Neural progenitor cell (in vitro differentiated cells): Measurements from ENCODE around the gene SLC25A4.

Experiments used
- EZH2phosphoT487 ChIP-seq: fragments of 200-600 bp; sonication (generic); IDR thresholded peaks from 2 replicates; pipeline ENCODE4 v1.6.1; 2017; ENCODE audit warnings: antibody characterized with exemption
- TF ChIP-seq, protein P1 (sequence below): fragments of 200-600 bp; sonication (generic); IDR thresholded peaks from 2 replicates; pipeline ENCODE4 v1.5.1; 2017; ENCODE audit warnings: antibody characterized with exemption, mild to moderate bottlenecking

DNA sequence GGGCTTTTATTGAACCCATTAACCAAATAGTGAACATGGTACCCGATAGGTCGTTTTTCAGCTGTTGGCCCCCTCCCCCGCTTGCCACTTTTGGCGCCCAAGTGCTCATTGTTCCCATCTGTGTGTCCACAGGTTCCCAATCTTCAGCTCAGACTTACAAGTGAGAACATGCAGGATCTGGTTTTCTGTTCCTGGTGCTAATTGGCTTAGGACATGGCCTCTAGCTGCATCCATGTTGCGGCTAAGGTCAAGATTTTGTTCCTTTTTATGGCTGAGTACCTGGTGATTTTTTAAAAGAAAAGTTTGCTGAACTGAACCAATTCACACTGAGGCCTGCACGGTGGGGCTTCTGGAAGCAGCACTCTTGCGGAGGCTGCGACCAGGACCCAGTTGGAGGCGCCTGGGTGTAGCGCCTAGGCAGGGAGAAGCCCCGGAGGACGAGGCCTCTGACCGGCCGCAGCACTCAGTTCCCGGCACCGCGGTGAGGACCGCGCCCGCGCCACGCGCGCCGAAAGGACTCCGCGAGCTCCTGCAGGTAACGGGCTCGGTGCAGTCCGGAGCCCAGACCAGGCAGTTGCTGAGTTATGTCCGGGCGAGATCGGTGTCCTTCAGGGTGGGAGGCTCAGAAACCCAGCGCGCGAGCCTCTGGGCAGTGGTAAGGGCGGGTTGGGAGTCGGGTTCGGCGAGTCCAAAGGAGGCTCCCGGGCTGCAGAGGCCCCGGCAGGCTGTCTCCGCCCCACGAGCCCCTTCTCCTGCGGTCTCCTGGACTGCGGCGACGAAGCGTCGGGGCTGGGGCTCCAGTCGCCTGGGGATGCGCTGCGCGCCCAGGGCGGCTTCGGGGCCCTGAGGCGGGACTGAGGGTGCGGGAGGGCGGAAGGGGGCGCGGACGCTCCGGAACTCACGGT is 15.8 kb upstream of the SLC25A4 start:
- TF ChIP-seq, protein P1, sequence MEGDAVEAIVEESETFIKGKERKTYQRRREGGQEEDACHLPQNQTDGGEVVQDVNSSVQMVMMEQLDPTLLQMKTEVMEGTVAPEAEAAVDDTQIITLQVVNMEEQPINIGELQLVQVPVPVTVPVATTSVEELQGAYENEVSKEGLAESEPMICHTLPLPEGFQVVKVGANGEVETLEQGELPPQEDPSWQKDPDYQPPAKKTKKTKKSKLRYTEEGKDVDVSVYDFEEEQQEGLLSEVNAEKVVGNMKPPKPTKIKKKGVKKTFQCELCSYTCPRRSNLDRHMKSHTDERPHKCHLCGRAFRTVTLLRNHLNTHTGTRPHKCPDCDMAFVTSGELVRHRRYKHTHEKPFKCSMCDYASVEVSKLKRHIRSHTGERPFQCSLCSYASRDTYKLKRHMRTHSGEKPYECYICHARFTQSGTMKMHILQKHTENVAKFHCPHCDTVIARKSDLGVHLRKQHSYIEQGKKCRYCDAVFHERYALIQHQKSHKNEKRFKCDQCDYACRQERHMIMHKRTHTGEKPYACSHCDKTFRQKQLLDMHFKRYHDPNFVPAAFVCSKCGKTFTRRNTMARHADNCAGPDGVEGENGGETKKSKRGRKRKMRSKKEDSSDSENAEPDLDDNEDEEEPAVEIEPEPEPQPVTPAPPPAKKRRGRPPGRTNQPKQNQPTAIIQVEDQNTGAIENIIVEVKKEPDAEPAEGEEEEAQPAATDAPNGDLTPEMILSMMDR, result no peak
- no peak for TF ChIP-seq EZH2phosphoT487
